ENCODE data around the gene CFAP74. TPM values are rescaled to one million over a fixed set of nuclear protein-coding genes. Genes with fewer than 3 reads are reported as not detected.

Gene CFAP74
- total RNA-seq, 2 donors from 2014 or later = not detected

GRCh38 chr1:1906185-1907097, 97.1 kb downstream of the CFAP74 start:
- DNase-seq (ENCODE audit: low spot score) (peak; percentile 47), ATAC-seq (ENCODE audit: insufficient number of reproducible peaks, low FRiP score, low read depth) (no peak)
- Histone ChIP-seq H3K27ac (no peak overlapping the region), H3K27me3 (replicated peaks; ENCODE audit: insufficient read depth) (no peaks in the 10 kb centered on the region), H3K36me3 (no peaks in the 10 kb centered on the region), H3K4me3 (no peak overlapping the region), H3K9me3 (no peaks in the 10 kb centered on the region), H3K4me1 (ENCODE audit: control insufficient read depth in 1 of 2, low read depth in 2 of 2) (peaks cover 8 to 24% of the 10 kb centered on the region in 2 donors)
- TF ChIP-seq, protein P1, sequence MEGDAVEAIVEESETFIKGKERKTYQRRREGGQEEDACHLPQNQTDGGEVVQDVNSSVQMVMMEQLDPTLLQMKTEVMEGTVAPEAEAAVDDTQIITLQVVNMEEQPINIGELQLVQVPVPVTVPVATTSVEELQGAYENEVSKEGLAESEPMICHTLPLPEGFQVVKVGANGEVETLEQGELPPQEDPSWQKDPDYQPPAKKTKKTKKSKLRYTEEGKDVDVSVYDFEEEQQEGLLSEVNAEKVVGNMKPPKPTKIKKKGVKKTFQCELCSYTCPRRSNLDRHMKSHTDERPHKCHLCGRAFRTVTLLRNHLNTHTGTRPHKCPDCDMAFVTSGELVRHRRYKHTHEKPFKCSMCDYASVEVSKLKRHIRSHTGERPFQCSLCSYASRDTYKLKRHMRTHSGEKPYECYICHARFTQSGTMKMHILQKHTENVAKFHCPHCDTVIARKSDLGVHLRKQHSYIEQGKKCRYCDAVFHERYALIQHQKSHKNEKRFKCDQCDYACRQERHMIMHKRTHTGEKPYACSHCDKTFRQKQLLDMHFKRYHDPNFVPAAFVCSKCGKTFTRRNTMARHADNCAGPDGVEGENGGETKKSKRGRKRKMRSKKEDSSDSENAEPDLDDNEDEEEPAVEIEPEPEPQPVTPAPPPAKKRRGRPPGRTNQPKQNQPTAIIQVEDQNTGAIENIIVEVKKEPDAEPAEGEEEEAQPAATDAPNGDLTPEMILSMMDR (IDR thresholded peaks at IDR 0.05) = peak; percentile 93

DNA sequence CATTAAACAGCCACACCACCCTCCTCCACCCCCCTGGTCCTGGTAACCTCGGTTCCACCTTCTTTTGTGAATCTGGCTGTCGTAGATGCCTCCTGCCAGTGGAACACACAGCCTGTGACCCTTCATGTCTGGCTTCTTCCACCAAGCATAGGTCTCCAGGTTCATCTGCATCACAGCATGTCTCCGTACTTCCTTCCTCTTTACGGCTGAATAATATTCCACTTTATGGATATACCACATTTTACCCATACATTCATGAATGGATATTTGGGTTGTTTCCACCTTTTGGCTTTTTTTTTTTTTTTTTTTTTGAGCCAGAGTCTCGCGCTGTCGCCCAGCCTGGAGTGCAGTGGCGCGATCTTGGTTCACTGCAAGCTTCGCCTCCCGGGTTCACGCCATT, 100.4 kb downstream of the CFAP74 start:
- TF ChIP-seq, protein P1 (IDR thresholded peaks at IDR 0.05) = no peak
- ATAC-seq (ENCODE audit: insufficient number of reproducible peaks, low FRiP score, low read depth) = no peak

DNA sequence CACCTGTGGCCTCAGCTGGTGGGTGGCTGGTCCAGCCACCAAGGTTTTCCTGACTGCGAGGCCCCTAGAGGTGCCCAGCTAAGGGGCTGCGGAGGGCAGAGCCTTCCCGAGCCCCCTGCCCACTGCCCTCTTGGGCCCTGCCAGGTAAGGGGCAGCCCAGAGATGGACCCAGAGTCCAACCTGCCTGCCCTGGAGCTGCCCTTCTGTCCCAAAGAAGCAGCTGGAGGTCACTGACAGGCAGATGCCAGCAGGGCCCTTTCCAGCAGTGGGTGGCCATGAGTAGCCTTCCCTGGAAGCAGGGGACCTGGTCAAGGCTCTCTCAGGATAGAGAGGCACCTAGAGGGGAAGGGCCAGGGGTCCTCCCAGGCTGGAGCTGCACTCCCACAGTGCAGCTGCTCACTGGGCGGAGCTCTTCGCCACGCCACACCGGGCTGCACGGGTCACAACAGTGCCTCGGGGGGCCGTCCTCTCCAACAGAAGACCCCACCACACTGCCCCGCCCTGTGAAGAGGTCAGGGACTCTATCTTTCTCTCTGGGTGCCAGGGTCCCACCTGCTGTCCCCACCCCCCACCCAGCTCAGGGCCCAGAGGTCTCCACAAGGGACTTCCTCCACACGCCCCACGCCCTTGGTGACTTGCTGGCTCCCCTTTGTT, 101.8 kb downstream of the CFAP74 start:
- H3K4me1 ChIP-seq (ENCODE audit: control insufficient read depth in 1 of 2, low read depth in 2 of 2) = no peaks in the 10 kb centered on the region
- DNase-seq (ENCODE audit: low spot score) = no peak
- no peak overlapping the region for H3K27ac ChIP-seq
- H3K4me3 ChIP-seq = no peak overlapping the region
- no peaks in the 10 kb centered on the region for H3K9me3 ChIP-seq
- TF ChIP-seq, protein P1 (IDR thresholded peaks at IDR 0.05) = no peak
- no peaks in the 10 kb centered on the region for H3K27me3 ChIP-seq (replicated peaks; ENCODE audit: insufficient read depth)
- no peaks in the 10 kb centered on the region for H3K36me3 ChIP-seq
- ATAC-seq (ENCODE audit: insufficient number of reproducible peaks, low FRiP score, low read depth) = no peak

More for the DNA sequence above, 100.4 kb downstream of the CFAP74 start:
- Histone ChIP-seq H3K4me1 (ENCODE audit: control insufficient read depth in 1 of 2, low read depth in 2 of 2) (peaks cover 3 to 11% of the 10 kb centered on the region in 2 donors), H3K27me3 (replicated peaks; ENCODE audit: insufficient read depth) (no peaks in the 10 kb centered on the region), H3K36me3 (no peaks in the 10 kb centered on the region), H3K9me3 (no peaks in the 10 kb centered on the region), H3K27ac (no peak overlapping the region), H3K4me3 (no peak overlapping the region)
- no peak for DNase-seq (ENCODE audit: low spot score)

GRCh38 chr1:1900883-1901640, 102.5 kb downstream of the CFAP74 start:
- no peak for DNase-seq (ENCODE audit: low spot score)

More at GRCh38 chr1:1900883-1901640, 102.5 kb downstream of the CFAP74 start:
- no peaks in the 10 kb centered on the region for H3K4me1 ChIP-seq (ENCODE audit: control insufficient read depth in 1 of 2, low read depth in 2 of 2)
- H3K27ac ChIP-seq = no peak overlapping the region
- TF ChIP-seq, protein P1 (IDR thresholded peaks at IDR 0.05) = no peak
- no peak overlapping the region for H3K4me3 ChIP-seq
- H3K36me3 ChIP-seq = no peaks in the 10 kb centered on the region
- no peak for ATAC-seq (ENCODE audit: insufficient number of reproducible peaks, low FRiP score, low read depth)
- H3K9me3 ChIP-seq = no peaks in the 10 kb centered on the region
- H3K27me3 ChIP-seq (replicated peaks; ENCODE audit: insufficient read depth) = no peaks in the 10 kb centered on the region

Measured in thoracic aorta (tissue), 2 donors.